Measurements from ENCODE around the gene ZNF516.
A peak's percentile ranks its signal among the peaks of the same experiment; 100 is the strongest.

ZNF516 gene

DNA sequence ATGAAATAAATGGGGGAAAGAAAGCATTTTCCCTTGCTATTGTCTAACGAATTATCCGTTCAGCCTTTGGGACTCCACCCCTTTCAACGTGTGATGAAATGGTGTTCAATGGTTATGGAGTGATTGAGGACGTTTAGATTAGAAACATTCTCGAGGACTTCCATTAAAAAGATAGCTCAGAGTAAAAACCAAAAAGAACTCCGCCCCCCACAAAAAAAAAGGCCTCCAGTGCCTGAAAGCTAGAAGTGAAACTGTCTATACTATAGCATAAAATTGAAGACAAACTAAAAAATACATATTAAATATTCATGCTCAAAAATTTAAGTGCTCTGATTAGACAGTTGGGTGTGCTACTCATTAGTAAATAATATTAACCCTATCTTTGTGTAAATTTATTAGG, 3.0 kb upstream of the ZNF516 start:
- no peak for TF ChIP-seq EZH2 (IDR thresholded peaks at IDR 0.05; ENCODE audit: borderline replicate concordance, low read length)
- TF ChIP-seq, protein P1, sequence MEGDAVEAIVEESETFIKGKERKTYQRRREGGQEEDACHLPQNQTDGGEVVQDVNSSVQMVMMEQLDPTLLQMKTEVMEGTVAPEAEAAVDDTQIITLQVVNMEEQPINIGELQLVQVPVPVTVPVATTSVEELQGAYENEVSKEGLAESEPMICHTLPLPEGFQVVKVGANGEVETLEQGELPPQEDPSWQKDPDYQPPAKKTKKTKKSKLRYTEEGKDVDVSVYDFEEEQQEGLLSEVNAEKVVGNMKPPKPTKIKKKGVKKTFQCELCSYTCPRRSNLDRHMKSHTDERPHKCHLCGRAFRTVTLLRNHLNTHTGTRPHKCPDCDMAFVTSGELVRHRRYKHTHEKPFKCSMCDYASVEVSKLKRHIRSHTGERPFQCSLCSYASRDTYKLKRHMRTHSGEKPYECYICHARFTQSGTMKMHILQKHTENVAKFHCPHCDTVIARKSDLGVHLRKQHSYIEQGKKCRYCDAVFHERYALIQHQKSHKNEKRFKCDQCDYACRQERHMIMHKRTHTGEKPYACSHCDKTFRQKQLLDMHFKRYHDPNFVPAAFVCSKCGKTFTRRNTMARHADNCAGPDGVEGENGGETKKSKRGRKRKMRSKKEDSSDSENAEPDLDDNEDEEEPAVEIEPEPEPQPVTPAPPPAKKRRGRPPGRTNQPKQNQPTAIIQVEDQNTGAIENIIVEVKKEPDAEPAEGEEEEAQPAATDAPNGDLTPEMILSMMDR (IDR thresholded peaks at IDR 0.05; ENCODE audit: low read length): no peak
- no peak overlapping the region for H3K9ac ChIP-seq (ENCODE audit: low read length)
- no peak overlapping the region for H3K4me2 ChIP-seq (ENCODE audit: low read length)
- H3K4me3 ChIP-seq (ENCODE audit: low read depth, low read length, poor library complexity, severe bottlenecking): no peak overlapping the region
- no peaks in the 10 kb centered on the region for H3K27me3 ChIP-seq (ENCODE audit: insufficient read depth, low read length)
- peaks cover 42% of the 10 kb centered on the region for H3K4me1 ChIP-seq (ENCODE audit: insufficient read depth, low read length, severe bottlenecking)
- no peaks in the 10 kb centered on the region for H4K20me1 ChIP-seq (ENCODE audit: insufficient read depth, low read length)
- no peaks in the 10 kb centered on the region for H3K9me2 ChIP-seq (ENCODE audit: low read depth, low read length)
- H2AFZ ChIP-seq (ENCODE audit: low read length): no peak overlapping the region
- H3F3A ChIP-seq (ENCODE audit: insufficient read depth, low read length): no peaks in the 10 kb centered on the region
- H3K79me2 ChIP-seq (ENCODE audit: insufficient read depth, low read length): no peaks in the 10 kb centered on the region
- no peaks in the 10 kb centered on the region for H3K36me3 ChIP-seq (ENCODE audit: insufficient read depth, low read length)
- H3K27ac ChIP-seq (ENCODE audit: low read depth, low read length, poor library complexity, severe bottlenecking): peak overlapping the region; percentile 18
- no peaks in the 10 kb centered on the region for H3K9me3 ChIP-seq (ENCODE audit: low read length)

DNA sequence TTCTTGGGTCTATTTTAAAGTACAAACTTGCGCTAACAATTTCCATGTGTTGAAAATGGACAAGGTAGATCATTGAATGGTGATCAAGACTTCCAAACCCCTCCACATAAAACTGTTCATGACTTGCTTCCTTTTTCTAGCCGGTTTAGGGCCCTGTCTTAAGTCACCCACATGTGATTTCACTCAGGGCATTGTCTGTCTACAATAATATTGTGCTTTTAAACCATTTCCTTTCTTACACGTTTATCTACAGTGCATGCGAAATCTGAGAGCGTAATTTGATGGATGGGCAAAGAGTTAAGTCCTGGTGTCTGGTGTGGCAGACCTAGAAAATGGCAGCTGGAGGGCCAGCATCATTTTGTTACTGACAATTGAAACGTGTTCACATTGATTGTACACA, 2.0 kb upstream of the ZNF516 start:
- Histone ChIP-seq H3K9me3 (ENCODE audit: low read length) (no peaks in the 10 kb centered on the region), H3K4me3 (ENCODE audit: low read depth, low read length, poor library complexity, severe bottlenecking) (no peak overlapping the region), H3K4me1 (ENCODE audit: insufficient read depth, low read length, severe bottlenecking) (peaks cover 42% of the 10 kb centered on the region), H3K9ac (ENCODE audit: low read length) (no peak overlapping the region), H3K27me3 (ENCODE audit: insufficient read depth, low read length) (no peaks in the 10 kb centered on the region), H3K4me2 (ENCODE audit: low read length) (no peak overlapping the region), H3K79me2 (ENCODE audit: insufficient read depth, low read length) (no peaks in the 10 kb centered on the region), H2AFZ (ENCODE audit: low read length) (no peak overlapping the region), H3K27ac (ENCODE audit: low read depth, low read length, poor library complexity, severe bottlenecking) (peak overlapping the region; percentile 43), H3F3A (ENCODE audit: insufficient read depth, low read length) (no peaks in the 10 kb centered on the region), H3K36me3 (ENCODE audit: insufficient read depth, low read length) (no peaks in the 10 kb centered on the region), H4K20me1 (ENCODE audit: insufficient read depth, low read length) (no peaks in the 10 kb centered on the region), H3K9me2 (ENCODE audit: low read depth, low read length) (no peaks in the 10 kb centered on the region)
- TF ChIP-seq, protein P1 (IDR thresholded peaks at IDR 0.05; ENCODE audit: low read length): no peak
- TF ChIP-seq EZH2 (IDR thresholded peaks at IDR 0.05; ENCODE audit: borderline replicate concordance, low read length): no peak

DNA sequence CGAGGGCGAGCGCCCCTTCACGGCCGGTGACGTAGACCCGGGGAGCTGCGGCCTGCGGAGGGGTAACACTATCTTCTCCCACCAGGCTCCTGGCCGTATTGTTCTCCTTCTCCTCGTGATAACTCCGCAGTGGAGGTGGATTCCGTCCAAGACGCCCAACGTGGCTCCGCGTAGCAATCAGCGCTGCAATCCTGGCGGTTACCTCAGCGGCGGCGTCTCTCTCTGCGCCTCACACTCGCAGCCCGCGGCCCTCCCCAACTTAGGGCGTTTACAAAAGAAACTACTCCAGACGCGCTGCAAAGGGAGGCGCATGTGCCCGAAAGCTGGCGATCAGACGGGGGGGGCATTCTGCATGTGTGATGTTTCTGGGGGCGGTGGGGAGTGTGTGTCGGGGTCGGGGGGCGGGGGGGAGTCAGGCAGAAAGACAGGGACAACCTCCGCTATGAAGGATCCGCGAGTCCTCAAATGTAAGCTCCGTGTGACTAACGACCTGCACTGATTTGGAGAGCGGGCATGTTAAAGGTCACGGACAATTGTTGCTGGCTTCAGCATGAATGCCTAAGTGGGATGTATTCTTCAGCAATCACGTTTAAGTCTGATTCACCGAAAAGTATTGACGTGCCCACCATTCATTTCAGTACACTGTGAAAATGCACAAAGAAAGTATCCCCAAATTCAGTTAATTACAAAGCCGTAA, 1.3 kb upstream of the ZNF516 start:
- no peak overlapping the region for H3K4me3 ChIP-seq (ENCODE audit: low read depth, low read length, poor library complexity, severe bottlenecking)
- no peak overlapping the region for H3K4me2 ChIP-seq (ENCODE audit: low read length)

More for the DNA sequence above, 1.3 kb upstream of the ZNF516 start:
- Histone ChIP-seq H3K27ac (ENCODE audit: low read depth, low read length, poor library complexity, severe bottlenecking) (no peak overlapping the region), H3K9me2 (ENCODE audit: low read depth, low read length) (no peaks in the 10 kb centered on the region), H3F3A (ENCODE audit: insufficient read depth, low read length) (no peaks in the 10 kb centered on the region), H3K9ac (ENCODE audit: low read length) (no peak overlapping the region), H2AFZ (ENCODE audit: low read length) (no peak overlapping the region), H3K36me3 (ENCODE audit: insufficient read depth, low read length) (no peaks in the 10 kb centered on the region), H4K20me1 (ENCODE audit: insufficient read depth, low read length) (no peaks in the 10 kb centered on the region), H3K4me1 (ENCODE audit: insufficient read depth, low read length, severe bottlenecking) (peaks cover 42% of the 10 kb centered on the region), H3K9me3 (ENCODE audit: low read length) (no peaks in the 10 kb centered on the region), H3K79me2 (ENCODE audit: insufficient read depth, low read length) (no peaks in the 10 kb centered on the region), H3K27me3 (ENCODE audit: insufficient read depth, low read length) (no peaks in the 10 kb centered on the region)
- TF ChIP-seq, protein P1 (IDR thresholded peaks at IDR 0.05; ENCODE audit: low read length): no peak
- no peak for TF ChIP-seq EZH2 (IDR thresholded peaks at IDR 0.05; ENCODE audit: borderline replicate concordance, low read length)

Measured in OCI-LY1 (cell line).